Esophagus mucosa (tissue), 1 donor: ENCODE results near the gene NUDT13. TPM values are rescaled to one million over a fixed set of nuclear protein-coding genes. Genes with fewer than 3 reads are reported as not detected.

Source experiments
- ATAC-seq: fragments of 200-7000 bp; cut with Tn5 transposase; one replicate; pipeline ENCODE4 v1.9.1; 2020
- total RNA-seq: library from RNA; stranded (reverse); gene quantifications from one replicate; pipeline ENCODE4 v1.2.4, GENCODE V29; 2023
- donor health status: DM: yes; HTN: yes; CAD: no.

The NUDT13 gene
- total RNA-seq, 1 donor from 2014 or later: 1.0 TPM

DNA sequence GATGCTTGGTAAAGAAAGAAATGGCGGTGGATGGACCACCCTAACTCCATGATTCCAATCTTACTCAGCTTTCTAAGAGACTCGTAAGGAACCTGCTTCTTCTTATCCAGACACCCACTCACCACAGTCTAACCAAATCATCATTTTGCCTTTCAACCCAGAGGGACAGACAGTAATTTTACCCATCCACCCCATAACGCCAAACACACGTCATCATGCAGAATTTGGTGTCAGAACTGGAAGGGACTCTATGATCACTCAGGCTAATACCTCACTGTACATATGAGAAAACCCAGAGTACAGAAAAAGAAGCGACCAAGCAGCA is 57.2 kb downstream of the NUDT13 start:
- ATAC-seq: no peak

DNA sequence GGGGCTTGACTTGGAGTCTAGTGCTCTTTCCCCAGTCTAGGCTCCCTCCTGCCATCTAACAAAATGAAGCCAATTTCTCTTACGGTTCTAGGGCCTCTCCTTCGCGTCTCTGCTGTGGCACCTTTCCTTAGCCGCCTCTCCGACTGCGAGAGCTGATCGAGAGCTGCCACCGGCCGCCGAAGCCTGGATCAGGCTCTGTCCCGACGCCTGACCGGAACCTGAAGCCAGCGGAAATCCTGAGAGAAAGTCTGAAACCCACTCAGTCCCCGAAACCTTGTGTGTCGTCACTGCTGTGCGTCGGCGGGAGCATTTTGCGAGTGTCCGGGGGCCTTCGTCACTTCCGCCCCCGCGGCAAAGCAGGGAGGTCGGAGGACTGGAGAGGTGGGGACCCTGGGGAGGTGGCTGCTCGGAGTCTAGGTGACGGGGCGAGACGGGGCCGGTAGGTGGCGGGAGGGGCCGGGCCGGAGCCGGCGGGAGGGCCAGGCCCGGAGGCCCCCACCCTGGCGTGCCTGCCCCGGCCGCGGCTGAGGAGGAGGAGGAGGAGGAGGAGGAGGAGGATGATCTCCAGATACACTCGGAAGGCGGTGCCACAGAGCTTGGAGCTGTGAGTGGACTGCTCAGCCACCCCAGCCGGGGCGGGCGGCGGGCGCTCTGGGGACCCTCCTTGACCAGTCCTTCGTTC is 57.7 kb downstream of the NUDT13 start, which contains the start of the genes ECD and FAM149B1:
ECD (minus strand) TSS at position 226 of the 682 bp plus-strand sequence. CDS start 4,071 bp downstream, outside the sequence.
FAM149B1 (plus strand) TSS at position 337 of the 682 bp plus-strand sequence; CDS start at position 558, 221 bp downstream.
- ATAC-seq: peak; percentile 97

DNA sequence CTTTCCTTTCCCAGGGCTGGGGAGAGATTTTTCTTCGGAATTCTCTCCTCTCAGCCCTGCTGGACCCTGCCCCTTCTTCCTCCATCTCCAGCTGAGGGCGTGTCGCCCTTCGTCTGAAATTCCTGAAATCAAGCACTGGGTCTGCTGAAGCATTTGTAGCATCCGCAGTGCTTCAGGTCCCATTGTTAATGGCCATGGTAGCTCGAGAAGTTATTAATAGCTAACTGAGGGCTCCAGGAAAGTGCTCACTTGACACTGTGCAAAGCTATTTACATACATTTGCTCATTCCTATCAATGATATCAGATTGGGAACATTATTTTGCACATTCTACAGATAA is 58.2 kb downstream of the NUDT13 start:
- no peak for ATAC-seq

DNA sequence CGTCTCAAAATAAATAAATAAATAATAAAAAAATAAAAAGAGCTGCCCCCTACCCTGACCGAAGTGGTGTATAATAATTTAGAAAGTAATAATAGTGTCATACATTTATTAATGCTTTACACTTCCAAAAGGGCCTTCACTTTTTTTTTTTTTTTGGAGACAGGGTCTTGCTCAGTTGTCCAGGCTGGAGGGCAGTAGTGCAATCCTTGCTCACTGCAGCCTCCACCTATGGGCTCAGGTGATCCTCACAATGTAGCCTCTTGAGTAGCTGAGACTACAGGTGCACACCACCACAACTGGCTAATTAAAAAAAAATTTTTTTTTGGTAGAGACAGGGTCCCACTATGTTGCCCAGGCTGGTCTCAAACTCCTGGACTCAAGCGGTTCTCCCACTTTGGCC is 59.1 kb downstream of the NUDT13 start:
- ATAC-seq: no peak

DNA sequence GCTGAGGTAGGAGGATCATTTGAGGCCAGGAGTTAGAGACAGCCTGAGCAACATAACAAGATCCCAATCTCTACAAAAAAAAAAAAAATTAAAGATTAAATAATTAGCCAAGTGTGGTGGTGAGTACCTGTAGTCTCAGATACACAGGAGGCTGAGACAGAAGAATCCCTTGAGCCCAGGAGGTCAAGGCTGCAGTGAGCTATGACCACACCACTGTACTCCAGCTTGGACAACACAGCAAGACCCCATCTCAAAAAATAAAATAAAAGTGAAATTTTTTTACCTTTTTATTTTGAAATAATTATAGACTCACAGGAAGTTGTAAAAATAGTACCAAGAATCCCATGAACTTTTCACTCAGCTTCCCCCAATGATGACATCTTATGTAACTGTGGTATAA is 62.6 kb downstream of the NUDT13 start:
- no peak for ATAC-seq

DNA sequence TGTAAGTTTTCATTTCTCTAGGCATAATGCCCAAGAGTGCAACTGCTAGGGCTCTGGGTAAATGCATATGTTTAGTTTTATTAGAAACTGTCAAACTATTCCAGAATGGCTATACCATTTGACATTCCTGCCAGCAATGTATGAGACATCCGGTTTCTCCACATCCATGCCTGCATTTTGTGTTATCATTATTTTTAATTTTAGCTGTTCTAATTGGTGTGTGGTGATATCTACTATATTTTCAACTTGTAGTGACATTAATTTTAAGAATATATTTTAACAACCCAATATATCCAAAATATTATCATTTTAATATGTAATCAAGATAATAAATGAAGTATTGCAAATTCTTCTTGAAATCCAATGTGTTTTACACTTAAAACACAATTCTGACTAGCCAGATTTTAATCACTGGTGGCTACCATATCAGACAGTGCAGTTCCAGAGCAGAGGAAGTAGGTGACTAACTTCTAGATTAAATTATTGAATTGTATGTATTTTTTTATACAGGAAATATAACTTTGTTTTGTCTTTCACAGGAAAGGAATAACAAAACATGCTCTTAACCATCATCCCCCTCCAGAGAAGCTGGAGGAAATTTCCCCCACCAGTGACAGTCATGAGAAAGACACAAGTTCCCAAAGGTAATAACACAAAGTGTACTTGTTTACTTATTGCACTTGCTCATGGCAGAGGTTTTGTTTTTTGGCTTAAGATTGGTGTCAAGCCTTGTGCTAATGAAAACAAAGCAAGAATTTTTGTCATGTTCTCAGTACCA is 64.1 kb downstream of the NUDT13 start:
- no peak for ATAC-seq

Other genes with a start within 250 kb of the NUDT13 start
- not detected for gene OIT3, start 216.7 kb upstream of the NUDT13 start, total RNA-seq
- not detected for gene PLA2G12B, start 155.6 kb upstream of the NUDT13 start, total RNA-seq
- gene P4HA1, start 13.6 kb upstream of the NUDT13 start, total RNA-seq: 7.8 TPM
- 20.0 TPM for gene ECD, start 57.6 kb downstream of the NUDT13 start, total RNA-seq
- 14.4 TPM for gene FAM149B1, start 57.7 kb downstream of the NUDT13 start, total RNA-seq
- gene DNAJC9, start 136.8 kb downstream of the NUDT13 start, total RNA-seq: 19.3 TPM
- 92.7 TPM for gene MRPS16, start 142.2 kb downstream of the NUDT13 start, total RNA-seq
- 0.40 TPM for gene CFAP70, start 248.4 kb downstream of the NUDT13 start, total RNA-seq